CD4-positive, alpha-beta T cell treated with Interleukin-17A for 4 hours (primary cell): ENCODE data around the gene FURIN.
"Not testable (repeated sequence)": the region's sequence is repeated elsewhere in the genome, so short reads cannot be mapped to it uniquely, and the experiment has no call there.

Experiments
- DNase-seq: peaks from one replicate; pipeline ENCODE4 v3.0.0-alpha.2; 2020; ENCODE audit warnings: mixed read lengths

Gene FURIN

GRCh38 chr15:90903733-90904536 is 35.5 kb downstream of the FURIN start:
- no peak for DNase-seq

GRCh38 chr15:90904746-90905145 is 36.4 kb downstream of the FURIN start:
- no peak for DNase-seq

DNA sequence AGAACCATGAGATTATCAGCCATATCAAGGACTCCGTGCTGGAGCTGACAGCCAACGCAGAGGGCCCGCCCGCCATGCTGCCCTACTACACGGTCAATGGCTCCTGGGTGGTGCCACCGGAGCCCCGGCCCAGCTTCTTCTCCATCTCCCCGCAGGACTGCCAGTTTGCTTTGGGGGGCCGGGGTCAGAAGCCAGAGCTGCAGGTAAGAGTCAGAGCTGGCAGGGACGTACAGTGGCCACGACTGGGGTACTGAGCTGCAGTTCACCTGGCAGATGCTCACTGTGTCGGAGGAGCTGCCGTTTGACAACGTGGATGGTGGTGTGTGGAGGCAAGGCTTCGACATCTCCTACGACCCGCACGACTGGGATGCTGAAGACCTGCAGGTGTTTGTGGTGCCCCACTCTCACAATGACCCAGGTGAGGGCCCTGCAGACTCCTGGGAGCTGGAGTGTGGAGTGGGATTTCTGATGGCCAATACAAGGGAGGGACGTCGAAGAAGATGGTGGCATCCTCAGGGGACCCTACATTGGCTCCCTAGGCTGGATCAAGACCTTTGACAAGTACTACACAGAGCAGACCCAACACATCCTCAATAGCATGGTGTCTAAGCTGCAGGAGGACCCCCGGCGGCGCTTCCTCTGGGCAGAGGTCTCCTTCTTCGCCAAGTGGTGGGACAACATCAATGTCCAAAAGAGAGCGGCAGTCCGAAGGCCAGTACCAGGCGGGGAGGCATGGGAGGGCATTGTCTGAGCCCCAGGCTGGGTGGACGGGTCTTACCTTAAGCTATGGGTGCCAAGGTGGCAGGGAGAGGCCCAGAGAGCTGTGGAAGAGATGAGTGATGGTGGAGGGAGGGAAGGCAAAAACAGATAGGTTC is 37.2 kb downstream of the FURIN start:
- no peak for DNase-seq

DNA sequence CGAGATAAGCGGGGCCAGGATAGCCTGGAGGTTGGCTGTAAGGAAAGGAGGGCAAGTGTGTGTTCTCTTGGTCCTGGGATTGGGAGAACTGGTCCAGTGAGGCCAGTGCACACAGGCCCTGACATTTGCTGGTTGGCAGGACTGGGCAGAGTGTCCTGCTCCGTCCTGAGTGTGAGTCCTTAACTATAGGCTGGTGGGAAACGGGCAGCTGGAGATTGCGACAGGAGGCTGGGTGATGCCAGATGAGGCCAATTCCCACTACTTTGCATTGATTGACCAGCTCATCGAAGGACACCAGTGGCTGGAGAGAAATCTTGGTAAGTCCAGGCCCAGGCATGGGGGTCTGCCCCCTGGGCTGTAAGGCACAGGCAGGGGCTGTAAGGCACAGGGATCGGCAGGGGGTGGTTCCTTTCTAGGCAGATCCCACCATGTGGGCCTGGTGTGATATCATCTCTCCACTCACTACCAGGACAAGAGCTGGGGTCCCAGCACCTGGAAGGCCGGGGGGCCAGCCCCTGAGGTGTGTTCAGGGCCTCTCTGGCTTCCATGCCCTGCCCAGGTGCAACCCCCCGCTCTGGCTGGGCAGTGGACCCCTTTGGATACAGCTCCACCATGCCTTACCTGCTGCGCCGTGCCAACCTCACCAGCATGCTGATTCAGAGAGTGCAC is 37.9 kb downstream of the FURIN start:
- no peak for DNase-seq

- DNase-seq, result no peak
Measured at GRCh38 chr15:90907051-90907660, 38.8 kb downstream of the FURIN start.

- DNase-seq, result no peak
Measured at GRCh38 chr15:90907838-90908507, 39.6 kb downstream of the FURIN start.

GRCh38 chr15:90909449-90909848 is 41.1 kb downstream of the FURIN start:
- DNase-seq, result not testable (repeated sequence)

- no peak for DNase-seq
Measured at GRCh38 chr15:90909976-90910375, 41.6 kb downstream of the FURIN start.

DNA sequence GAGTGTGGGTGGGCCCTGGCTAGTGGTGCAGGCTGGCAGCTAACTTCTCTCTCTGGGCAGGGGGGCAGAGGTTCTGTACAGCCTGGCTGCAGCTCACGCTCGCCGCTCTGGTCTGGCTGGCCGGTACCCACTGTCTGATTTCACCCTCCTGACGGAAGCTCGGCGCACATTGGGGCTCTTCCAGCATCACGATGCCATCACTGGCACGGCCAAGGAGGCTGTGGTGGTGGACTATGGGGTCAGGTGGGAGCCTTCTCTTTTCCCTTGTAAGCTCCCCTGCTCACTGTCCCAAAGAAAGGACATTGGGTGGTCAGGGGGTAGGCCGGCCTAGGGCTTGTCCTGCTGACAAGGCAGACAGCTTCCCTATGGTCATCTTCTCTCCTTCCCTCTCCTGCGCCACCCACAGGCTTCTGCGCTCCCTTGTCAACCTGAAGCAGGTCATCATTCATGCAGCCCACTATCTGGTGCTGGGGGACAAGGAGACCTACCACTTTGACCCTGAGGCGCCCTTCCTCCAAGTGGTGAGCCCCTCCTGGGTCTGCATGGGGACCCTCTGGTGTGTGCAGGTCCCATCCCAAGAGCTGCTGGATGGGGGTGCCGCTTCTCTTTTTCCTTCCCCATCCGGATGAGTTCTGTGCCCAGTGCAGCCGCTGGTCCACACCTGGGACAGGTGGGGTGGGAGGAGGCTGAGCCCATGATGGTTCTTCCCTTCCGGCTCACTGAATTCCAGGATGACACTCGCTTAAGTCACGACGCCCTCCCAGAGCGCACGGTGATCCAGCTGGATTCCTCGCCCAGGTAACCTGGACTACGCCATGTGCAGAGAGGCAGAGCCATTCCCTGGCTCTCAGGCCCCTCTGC is 42.3 kb downstream of the FURIN start:
- DNase-seq, result no peak

- DNase-seq, result no peak
Measured at GRCh38 chr15:90911302-90911623, 42.9 kb downstream of the FURIN start.

DNA sequence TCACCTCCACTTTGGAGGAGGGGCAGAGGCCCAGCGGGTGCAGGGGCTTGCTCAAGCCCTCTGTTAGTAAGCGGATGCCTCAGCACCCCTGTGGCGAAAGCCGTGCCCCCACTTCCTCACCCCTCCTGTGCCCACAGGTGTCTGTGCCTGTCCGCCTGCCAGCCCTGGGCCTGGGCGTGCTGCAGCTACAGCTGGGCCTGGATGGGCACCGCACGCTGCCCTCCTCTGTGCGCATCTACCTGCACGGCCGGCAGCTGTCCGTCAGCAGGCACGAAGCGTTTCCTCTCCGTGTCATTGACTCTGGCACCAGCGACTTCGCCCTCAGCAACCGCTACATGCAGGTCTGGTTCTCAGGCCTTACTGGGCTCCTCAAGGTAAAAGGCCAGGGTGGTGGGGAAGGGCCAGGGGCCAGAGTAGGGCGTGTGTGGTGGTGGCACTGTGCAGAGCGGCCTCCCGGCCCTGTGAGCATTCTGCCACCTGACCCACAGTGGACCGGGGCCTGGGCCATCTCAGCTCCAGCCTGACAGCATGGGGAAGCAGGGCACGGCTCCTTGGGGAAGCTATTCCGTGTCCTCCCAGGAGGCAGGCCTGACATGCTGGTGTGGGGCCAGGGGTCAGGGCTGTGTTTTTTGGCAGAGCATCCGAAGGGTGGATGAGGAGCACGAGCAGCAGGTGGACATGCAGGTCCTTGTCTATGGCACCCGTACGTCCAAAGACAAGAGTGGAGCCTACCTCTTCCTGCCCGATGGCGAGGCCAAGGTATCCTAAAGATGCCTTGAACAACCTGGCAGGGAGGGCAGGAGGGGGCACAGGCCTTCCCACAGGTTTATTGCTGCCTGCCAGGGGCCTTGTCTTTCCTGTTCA is 43.8 kb downstream of the FURIN start:
- DNase-seq, result no peak

DNA sequence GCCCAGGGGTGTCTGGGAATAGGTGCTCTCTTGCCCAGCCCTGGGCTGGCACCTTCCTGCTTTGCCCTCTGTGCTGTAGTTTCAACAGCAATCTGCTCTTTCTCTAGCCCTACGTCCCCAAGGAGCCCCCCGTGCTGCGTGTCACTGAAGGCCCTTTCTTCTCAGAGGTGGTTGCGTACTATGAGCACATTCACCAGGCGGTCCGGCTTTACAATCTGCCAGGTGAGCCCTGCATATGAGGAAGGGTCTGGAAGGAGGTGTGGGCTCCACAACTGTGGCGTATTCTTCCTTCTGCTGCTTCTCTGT is 44.3 kb downstream of the FURIN start:
- no peak for DNase-seq

GRCh38 chr15:90913398-90913944 is 45.1 kb downstream of the FURIN start:
- DNase-seq, result no peak

DNA sequence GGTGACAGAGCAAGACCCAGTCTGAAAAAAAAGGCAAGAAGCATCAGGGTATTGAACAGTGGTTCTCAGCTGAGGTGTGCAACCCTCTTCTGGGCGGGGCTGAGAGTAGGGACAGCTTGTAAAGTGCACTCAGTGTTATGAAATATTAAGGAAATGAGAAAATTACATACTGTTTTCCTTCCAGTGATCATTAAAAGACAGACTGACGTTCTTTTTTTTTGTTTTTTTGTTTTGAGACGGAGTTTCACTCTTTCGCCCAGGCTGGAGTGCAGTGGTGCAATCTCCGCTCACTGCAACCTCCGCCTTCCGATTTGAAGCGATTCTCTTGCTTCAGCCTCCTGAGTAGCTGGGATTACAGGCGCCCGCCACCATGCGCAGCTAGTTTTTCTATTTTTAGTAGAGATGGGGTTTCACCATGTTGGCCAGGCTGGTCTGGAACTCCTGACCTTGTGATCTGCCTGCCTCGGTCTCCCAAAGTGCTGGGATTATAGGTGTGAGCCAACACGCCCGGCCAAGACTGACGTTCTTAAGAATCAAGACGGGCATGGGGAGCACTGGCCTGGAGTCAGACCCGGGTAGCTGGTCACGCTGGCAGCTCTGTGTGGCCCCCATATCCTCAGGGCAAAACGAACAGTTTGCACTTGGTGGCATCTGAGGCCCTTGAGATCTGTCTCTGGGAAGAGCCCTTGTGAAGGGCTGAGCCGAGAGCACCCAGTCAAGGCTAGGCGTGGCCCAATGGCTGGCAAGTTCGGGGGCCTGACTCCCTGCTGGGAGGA is 46.1 kb downstream of the FURIN start:
- DNase-seq, result no peak

GRCh38 chr15:90915216-90915807 is 46.9 kb downstream of the FURIN start:
- no peak for DNase-seq

- DNase-seq, result no peak
Measured at GRCh38 chr15:90915808-90916440, 47.5 kb downstream of the FURIN start.

GRCh38 chr15:90916461-90916860 is 48.1 kb downstream of the FURIN start:
- no peak for DNase-seq

DNA sequence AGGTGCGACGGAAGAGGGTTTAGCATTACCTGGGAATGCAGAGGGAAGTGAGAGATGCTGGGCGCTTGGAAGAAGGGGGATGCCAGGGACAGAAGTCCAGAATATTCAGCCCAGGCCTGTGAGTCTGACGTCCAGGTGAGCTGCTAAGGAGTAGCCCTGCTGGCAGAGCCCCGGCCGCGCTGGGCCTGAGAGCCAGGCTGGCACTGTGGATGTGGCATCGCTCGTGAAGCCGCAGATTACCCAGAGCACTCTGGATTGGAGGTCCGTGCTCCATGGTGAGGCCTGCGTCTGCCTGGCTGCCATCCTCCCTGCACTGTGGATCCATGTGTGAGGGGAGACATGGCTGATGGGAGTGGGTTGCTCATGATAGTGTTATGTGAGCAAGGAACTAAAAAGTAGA is 49.2 kb downstream of the FURIN start:
- DNase-seq, result no peak
